KMS-11 (cell line): Measurements from ENCODE around the gene HDGFL3.
"Not testable (repeated sequence)": the region's sequence is repeated elsewhere in the genome, so short reads cannot be mapped to it uniquely, and the experiment has no call there.

Experiments used
- H2AFZ ChIP-seq: fragments of 200-600 bp; sonication (generic); 2 replicates; pipeline ENCODE4 v1.6.1; 2016; ENCODE audit warnings: antibody characterized with exemption, mixed run types, low read depth
- H3K27ac ChIP-seq: fragments of 200-600 bp; sonication (generic); 2 replicates; pipeline ENCODE4 v1.6.1; 2016; ENCODE audit warnings: mild to moderate bottlenecking, mixed run types
- H3K27me3 ChIP-seq: fragments of 200-600 bp; sonication (generic); 2 replicates; pipeline ENCODE4 v1.6.1; 2017; ENCODE audit warnings: mild to moderate bottlenecking, low read depth, mixed run types, moderate library complexity; ENCODE audit not compliant: insufficient read depth
- H3K36me3 ChIP-seq: fragments of 200-600 bp; sonication (generic); 2 replicates; pipeline ENCODE4 v1.6.1; 2017; ENCODE audit warnings: mild to moderate bottlenecking, mixed run types; ENCODE audit not compliant: insufficient read depth
- H3K4me1 ChIP-seq: fragments of 200-600 bp; sonication (generic); 2 replicates; pipeline ENCODE4 v1.6.1; 2016; ENCODE audit warnings: mild to moderate bottlenecking, low read depth, mixed run types; ENCODE audit not compliant: poor library complexity, severe bottlenecking
- H3K4me2 ChIP-seq: fragments of 200-600 bp; sonication (generic); 2 replicates; pipeline ENCODE4 v1.7.0; 2016; ENCODE audit warnings: mild to moderate bottlenecking, mixed run types
- H3K4me3 ChIP-seq: fragments of 200-600 bp; sonication (generic); IDR thresholded peaks from 2 replicates; pipeline ENCODE4 v1.6.1; 2017; ENCODE audit warnings: low read depth, low read length, mixed read lengths; ENCODE audit not compliant: insufficient read depth
- H3K79me2 ChIP-seq: fragments of 200-600 bp; sonication (generic); 2 replicates; pipeline ENCODE4 v1.6.1; 2016; ENCODE audit warnings: low read depth, mixed run types; ENCODE audit not compliant: insufficient read depth
- H3K9ac ChIP-seq: fragments of 200-600 bp; sonication (generic); 2 replicates; pipeline ENCODE4 v1.6.1; 2016; ENCODE audit warnings: mild to moderate bottlenecking, mixed run types
- H4K20me1 ChIP-seq: fragments of 200-600 bp; sonication (generic); 2 replicates; pipeline ENCODE4 v1.6.1; 2016; ENCODE audit warnings: mild to moderate bottlenecking, mixed run types; ENCODE audit not compliant: insufficient read depth
- CTCF ChIP-seq: fragments of 200-600 bp; sonication (generic); conservative IDR thresholded peaks from 2 replicates; pipeline ENCODE4 v1.6.1; 2017; ENCODE audit warnings: low read depth, mild to moderate bottlenecking, antibody characterized with exemption, low read length, moderate library complexity, mixed read lengths

The HDGFL3 gene

GRCh38 chr15:83094583-83094982 is 113.0 kb downstream of the HDGFL3 start:
- Histone ChIP-seq H3K36me3 (no peaks in the 10 kb centered on the region), H3K27ac (no peak overlapping the region), H3K4me3 (no peak overlapping the region), H3K4me2 (no peak overlapping the region), H3K27me3 (no peaks in the 10 kb centered on the region), H3K4me1 (no peaks in the 10 kb centered on the region), H2AFZ (no peak overlapping the region), H3K9ac (no peak overlapping the region), H3K79me2 (no peaks in the 10 kb centered on the region), H4K20me1 (no peaks in the 10 kb centered on the region)
- no peak for TF ChIP-seq CTCF

GRCh38 chr15:83092309-83092976 is 115.2 kb downstream of the HDGFL3 start:
- H3K4me3 ChIP-seq: no peak overlapping the region
- H3K4me1 ChIP-seq: no peaks in the 10 kb centered on the region
- no peaks in the 10 kb centered on the region for H3K27me3 ChIP-seq
- H3K27ac ChIP-seq: no peak overlapping the region
- no peak overlapping the region for H2AFZ ChIP-seq
- no peak overlapping the region for H3K4me2 ChIP-seq
- TF ChIP-seq CTCF: no peak
- no peaks in the 10 kb centered on the region for H4K20me1 ChIP-seq
- no peaks in the 10 kb centered on the region for H3K36me3 ChIP-seq
- no peaks in the 10 kb centered on the region for H3K79me2 ChIP-seq
- H3K9ac ChIP-seq: no peak overlapping the region

DNA sequence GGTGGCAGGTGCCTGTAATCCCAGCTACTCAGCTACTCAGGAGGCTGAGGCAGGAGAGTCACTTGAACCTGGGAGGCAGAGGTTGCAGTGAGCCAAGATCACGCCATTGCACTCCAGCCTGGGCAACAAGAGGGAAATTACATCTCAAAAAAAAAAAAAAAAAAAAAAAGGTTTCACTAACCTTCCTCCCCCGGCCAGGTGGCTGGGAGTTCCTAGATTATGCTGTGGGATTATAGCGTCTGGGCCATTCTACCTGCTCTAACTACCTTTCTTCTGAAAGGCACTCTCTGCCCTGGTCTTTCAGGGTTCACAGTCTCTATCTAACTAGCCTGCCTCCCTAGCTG is 115.7 kb downstream of the HDGFL3 start:
- H3K9ac ChIP-seq, H3K27me3 ChIP-seq, H3K4me1 ChIP-seq, H3K79me2 ChIP-seq, H3K27ac ChIP-seq, H3K4me2 ChIP-seq, H3K4me3 ChIP-seq, H3K36me3 ChIP-seq, H2AFZ ChIP-seq, H4K20me1 ChIP-seq: not testable (repeated sequence)

- no peaks in the 10 kb centered on the region for H3K4me1 ChIP-seq
- no peaks in the 10 kb centered on the region for H3K79me2 ChIP-seq
- H4K20me1 ChIP-seq: no peaks in the 10 kb centered on the region
- H3K36me3 ChIP-seq: no peaks in the 10 kb centered on the region
- H3K9ac ChIP-seq: no peak overlapping the region
- no peak overlapping the region for H2AFZ ChIP-seq
- no peak overlapping the region for H3K4me2 ChIP-seq
- no peak for TF ChIP-seq CTCF
- H3K27me3 ChIP-seq: no peaks in the 10 kb centered on the region
- no peak overlapping the region for H3K4me3 ChIP-seq
- no peak overlapping the region for H3K27ac ChIP-seq
These were observed 117.2 kb downstream of the HDGFL3 start for GRCh38 chr15:83090465-83090864.

- Histone ChIP-seq H3K9ac (no peak overlapping the region), H3K27me3 (no peaks in the 10 kb centered on the region), H3K4me1 (no peaks in the 10 kb centered on the region), H2AFZ (no peak overlapping the region), H3K4me2 (no peak overlapping the region), H3K79me2 (no peaks in the 10 kb centered on the region), H3K27ac (no peak overlapping the region), H3K36me3 (no peaks in the 10 kb centered on the region), H3K4me3 (no peak overlapping the region), H4K20me1 (no peaks in the 10 kb centered on the region)
- no peak for TF ChIP-seq CTCF
These were observed 118.7 kb downstream of the HDGFL3 start for GRCh38 chr15:83088876-83089275.
